ENCODE results near the gene SSC5D.

DNA sequence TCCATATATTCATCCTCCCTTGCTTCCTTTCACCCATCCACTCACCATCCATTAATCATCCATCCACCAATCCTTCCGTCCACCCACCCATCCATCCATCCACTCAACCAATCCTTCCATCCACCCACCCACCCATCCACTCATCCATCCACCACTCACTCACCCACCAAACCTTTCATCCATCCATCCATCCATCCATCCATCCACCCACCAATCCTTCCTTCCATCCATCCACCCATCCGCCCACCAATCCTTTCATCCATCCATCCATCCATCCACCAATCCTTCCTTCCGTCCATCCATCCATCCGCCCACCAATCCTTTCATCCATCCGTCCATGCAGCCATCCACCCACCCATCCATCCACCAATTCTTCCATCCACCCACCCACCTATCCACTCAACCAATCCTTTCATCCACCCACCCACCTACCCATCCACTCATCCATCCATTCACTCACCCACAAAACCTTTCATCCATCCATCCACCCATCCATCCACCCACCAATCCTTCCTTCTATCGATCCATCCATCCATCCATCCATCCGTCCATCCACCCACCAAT is 54.1 kb downstream of the SSC5D start:
- TF ChIP-seq EP300 (IDR thresholded peaks at IDR 0.05; ENCODE audit: borderline replicate concordance in 1 of 2, control insufficient read depth in 1 of 2, low read depth in 2 of 2, low read length in 2 of 2): no peak
- TF ChIP-seq CTCF (IDR thresholded peaks at IDR 0.05 in 2 of 3, conservative IDR thresholded peaks at IDR 0.05 in 1 of 3; ENCODE audit: control insufficient read depth in 2 of 3, extremely low read depth in 1 of 3, insufficient read depth in 1 of 3, low read depth in 3 of 3, low read length in 3 of 3): no peak
- TF ChIP-seq EZH2 (IDR thresholded peaks at IDR 0.05; ENCODE audit: borderline replicate concordance, control insufficient read depth, low read depth, low read length): no peak
- no peak for TF ChIP-seq POLR2A (IDR thresholded peaks at IDR 0.05; ENCODE audit: low read depth, low read length)
- no peak for TF ChIP-seq BCL11A (IDR thresholded peaks at IDR 0.05; ENCODE audit: low read depth, low read length)
- no peak for TF ChIP-seq RCOR1 (conservative IDR thresholded peaks at IDR 0.05; ENCODE audit: low read depth, low read length)
- TF ChIP-seq YY1 (IDR thresholded peaks at IDR 0.05; ENCODE audit: low read depth, low read length): no peak
- TF ChIP-seq STAT3 (IDR thresholded peaks at IDR 0.05; ENCODE audit: low read depth, low read length): no peak
- TF ChIP-seq BMI1 (IDR thresholded peaks at IDR 0.05; ENCODE audit: borderline replicate concordance): no peak
- no peak for TF ChIP-seq NFYA (IDR thresholded peaks at IDR 0.05; ENCODE audit: borderline replicate concordance, low read depth, low read length)
- TF ChIP-seq, protein P1, sequence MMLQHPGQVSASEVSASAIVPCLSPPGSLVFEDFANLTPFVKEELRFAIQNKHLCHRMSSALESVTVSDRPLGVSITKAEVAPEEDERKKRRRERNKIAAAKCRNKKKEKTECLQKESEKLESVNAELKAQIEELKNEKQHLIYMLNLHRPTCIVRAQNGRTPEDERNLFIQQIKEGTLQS (IDR thresholded peaks at IDR 0.05; ENCODE audit: borderline replicate concordance, extremely low read depth, low read depth, low read length): no peak
- no peak for TF ChIP-seq SPI1 (IDR thresholded peaks at IDR 0.05; ENCODE audit: borderline replicate concordance, insufficient read depth, low read depth, low read length)
- no peak for TF ChIP-seq CBX5 (IDR thresholded peaks at IDR 0.05; ENCODE audit: low read depth)
- TF ChIP-seq BRCA1 (IDR thresholded peaks at IDR 0.05; ENCODE audit: low read depth, low read length): no peak

Data from GM12878 (cell line).